Erythroblast (primary cell): ENCODE measurements around the gene GPR137.

ENCODE experiments used
- GATA1 ChIP-seq: IDR thresholded peaks from 2 replicates; pipeline ENCODE4 v1.6.1; 2011; ENCODE audit warnings: low read depth, mild to moderate bottlenecking, control low read depth, low read length, moderate library complexity
- POLR2A ChIP-seq: IDR thresholded peaks from 2 replicates; pipeline ENCODE4 v1.6.1; 2011; ENCODE audit warnings: mild to moderate bottlenecking, low read length

GRCh38 chr11:64263947-64264317 is 21.7 kb upstream of the GPR137 start:
- no peak for TF ChIP-seq POLR2A
- no peak for TF ChIP-seq GATA1
